Measurements from ENCODE around the gene ACSS1. TPM values are rescaled to one million over a fixed set of nuclear protein-coding genes. Genes with fewer than 3 reads are reported as not detected.

Gene ACSS1
- total and polyA plus RNA-seq, 2 of the 8 experiments (the other 6 are each of a cell fraction or from before 2014, with no cell fraction given): 2.6 to 3.4 TPM

- Histone ChIP-seq H3K23ac (ENCODE audit: insufficient read length) (no peak overlapping the region), H3K4me2 (ENCODE audit: insufficient read depth in 1 of 2, low read depth in 2 of 2, low read length in 2 of 2) (peak overlapping the region; percentile 72 to 82), H3K9me3 (ENCODE audit: insufficient read depth in 2 of 2, low read depth in 1 of 2, low read length in 1 of 2) (no peaks in the 10 kb centered on the region), H3K14ac (ENCODE audit: insufficient read length) (no peak overlapping the region), H3K23me2 (ENCODE audit: low read depth, low read length) (peaks cover 3% of the 10 kb centered on the region), H2AK5ac (ENCODE audit: low read depth, low read length) (no peak overlapping the region), H4K8ac (ENCODE audit: extremely low read depth, insufficient read depth, low read length) (peak overlapping the region; percentile 81), H2BK120ac (replicated peaks; ENCODE audit: low read depth, low read length) (no peak overlapping the region), H3K79me1 (ENCODE audit: low read depth, low read length) (peaks cover 6% of the 10 kb centered on the region; the same call in 1 of the 2 replicates), H4K91ac (replicated peaks; ENCODE audit: insufficient read length, low read length) (no peak overlapping the region), H3K56ac (replicated peaks; ENCODE audit: insufficient read length, low read depth, low read length) (peak overlapping the region; percentile 63), H3K4ac (replicated peaks; ENCODE audit: insufficient read length, low read depth, low read length) (no peak overlapping the region), H4K5ac (ENCODE audit: insufficient read length, low read depth, low read length) (no peak overlapping the region), H2BK20ac (ENCODE audit: low read length) (no peak overlapping the region), H4K20me1 (replicated peaks in 1 of 2; ENCODE audit: control insufficient read depth in 1 of 2, insufficient read depth in 2 of 2, low read length in 2 of 2) (peaks cover 0 to 6% of the 10 kb centered on the region in 2 experiments), H2AFZ (ENCODE audit: low read length) (peak overlapping the region; percentile 73; the same call in 1 of the 2 replicates), H2BK5ac (ENCODE audit: low read depth, low read length) (no peak overlapping the region), H3K36me3 (ENCODE audit: control insufficient read depth in 2 of 4, insufficient read depth in 4 of 4, low read length in 3 of 4) (no peaks in the 10 kb centered on the region), H3K27ac (ENCODE audit: low read depth, low read length) (no peak overlapping the region), H2BK15ac (ENCODE audit: low read length) (no peak overlapping the region), H3K4me3 (ENCODE audit: extremely low read depth in 1 of 4, insufficient read depth in 2 of 4, low read depth in 3 of 4, low read length in 4 of 4) (peak overlapping the region; percentile 75 to 86 (median 84)), H3K9ac (replicated peaks in 1 of 4; ENCODE audit: extremely low read depth in 1 of 4, low read depth in 3 of 4, low read length in 3 of 4) (peak overlapping the region; percentile 41 to 75 (median 72)), H3K18ac (ENCODE audit: extremely low read depth, low read length) (0 out of 2 replicates have a peak overlapping the region, but pooled peaks have one; percentile 80), H3K79me2 (ENCODE audit: control insufficient read depth in 1 of 2, insufficient read depth in 2 of 2, low read length in 2 of 2) (peaks cover 5 to 47% of the 10 kb centered on the region in 2 experiments), H3K4me1 (replicated peaks in 1 of 4; ENCODE audit: control insufficient read depth in 3 of 4, insufficient read depth in 4 of 4, low read length in 3 of 4) (peaks cover 0 to 7% (median 0%) of the 10 kb centered on the region in 4 experiments; a peak in 1 of 7 replicates), H2BK12ac (ENCODE audit: low read depth, low read length) (no peak overlapping the region), H3K27me3 (replicated peaks in 1 of 4; ENCODE audit: control insufficient read depth in 3 of 4, extremely low read depth in 1 of 4, insufficient read depth in 3 of 4, low read length in 3 of 4) (no peaks in the 10 kb centered on the region; a peak in 1 of 7 replicates)
- WGBS, 2 experiments (ENCODE audit: extremely low coverage in 1 of 2, insufficient coverage in 1 of 2, insufficient read length in 1 of 2, insufficient replicate concordance in 2 of 2, low coverage in 1 of 2, low lambda C conversion rate in 2 of 2, missing lambda C conversion rate in 1 of 2): 5% methylated on average over 24 of the region's 36 CpGs; no CpG with 5 or more reads in 1 of the 2 experiments
- no peak for FAIRE-seq
- ChIA-PET CTCF (ENCODE audit: partially characterized antibody) (interaction anchor here (1.4 kb wide), 1 partner anchor 255 kb away, joined by 3 read pairs; no protein-coding TSS in a partner anchor), POLR2A (ENCODE audit: partially characterized antibody) (no interaction called here)
- no peak for DNase-seq (ENCODE audit: low read depth in 1 of 2, low spot score in 2 of 2)
- TF ChIP-seq EZH2 (IDR thresholded peaks at IDR 0.05; ENCODE audit: low read depth, low read length, severe bottlenecking) (peak; percentile 27), E2F6 (IDR thresholded peaks at IDR 0.05) (peak; percentile 32; the same call in 1 of the 2 replicates), KDM4A (IDR thresholded peaks at IDR 0.05; ENCODE audit: low read depth, low read length, severe bottlenecking) (peak; percentile 55), JUN (IDR thresholded peaks at IDR 0.05; ENCODE audit: low read depth, low read length) (no peak), SP2 (IDR thresholded peaks at IDR 0.05; ENCODE audit: low read length) (no peak)
Observed at GRCh38 chr20:24991897-24992486, 65.9 kb downstream of the ACSS1 start.
